Midbrain (tissue), 1 donor: ENCODE results near the gene CLTRN.
"Not testable (repeated sequence)": the region's sequence is repeated elsewhere in the genome, so short reads cannot be mapped to it uniquely, and the experiment has no call there.

Experiments used
- DNase-seq: peaks from one replicate; lab custom pipeline; 2025; lab: John Stamatoyannopoulos, UW

Gene CLTRN, protein sequence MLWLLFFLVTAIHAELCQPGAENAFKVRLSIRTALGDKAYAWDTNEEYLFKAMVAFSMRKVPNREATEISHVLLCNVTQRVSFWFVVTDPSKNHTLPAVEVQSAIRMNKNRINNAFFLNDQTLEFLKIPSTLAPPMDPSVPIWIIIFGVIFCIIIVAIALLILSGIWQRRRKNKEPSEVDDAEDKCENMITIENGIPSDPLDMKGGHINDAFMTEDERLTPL

DNA sequence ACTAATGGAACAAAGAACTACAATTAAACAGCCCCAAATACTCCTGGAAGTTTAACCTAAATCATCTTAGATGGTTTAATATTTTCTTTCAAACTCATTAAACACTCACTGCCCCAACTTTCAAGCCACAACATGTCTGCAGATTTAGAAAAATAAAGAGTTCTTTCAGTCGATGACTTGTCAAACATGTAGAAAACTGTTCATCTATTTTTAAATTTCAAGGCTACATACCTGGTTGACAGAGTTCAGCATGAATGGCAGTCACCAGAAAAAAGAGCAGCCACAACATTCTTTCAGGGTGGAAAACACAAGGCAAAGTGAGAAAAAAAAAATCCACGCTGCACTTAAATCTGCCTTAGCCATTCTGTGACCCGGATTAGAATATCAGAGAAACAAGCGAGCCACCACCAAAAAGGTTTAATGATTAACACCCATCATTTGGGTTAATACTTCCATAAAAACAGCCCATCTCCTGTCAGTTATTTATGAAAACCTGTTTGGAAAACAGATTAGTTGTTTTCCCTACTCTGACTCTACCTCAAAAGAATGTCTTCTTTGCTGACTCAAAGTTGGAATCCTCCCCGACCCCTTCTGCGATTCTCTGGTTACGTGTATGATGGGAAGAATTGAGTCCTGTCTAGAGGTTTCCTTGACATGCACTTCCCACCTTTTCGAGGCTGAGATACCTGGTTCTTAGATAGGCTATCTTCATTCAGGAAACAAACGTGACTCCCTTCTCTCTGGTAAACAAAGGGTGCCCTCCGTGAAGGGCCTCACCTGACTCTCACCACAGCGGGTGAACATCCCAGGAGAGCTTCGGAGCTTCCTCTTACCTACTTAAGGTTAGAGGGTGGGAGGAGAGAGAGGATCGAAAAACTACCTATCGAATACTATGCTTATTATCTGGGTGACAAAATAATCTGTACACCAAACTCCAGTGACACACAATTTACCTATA, at the start of gene CLTRN:
Gene CLTRN, minus strand, starts transcription at position 319 of the 958 bp plus-strand sequence. Its CDS starts 30 bp downstream, at position 289.
- no peak for DNase-seq

DNA sequence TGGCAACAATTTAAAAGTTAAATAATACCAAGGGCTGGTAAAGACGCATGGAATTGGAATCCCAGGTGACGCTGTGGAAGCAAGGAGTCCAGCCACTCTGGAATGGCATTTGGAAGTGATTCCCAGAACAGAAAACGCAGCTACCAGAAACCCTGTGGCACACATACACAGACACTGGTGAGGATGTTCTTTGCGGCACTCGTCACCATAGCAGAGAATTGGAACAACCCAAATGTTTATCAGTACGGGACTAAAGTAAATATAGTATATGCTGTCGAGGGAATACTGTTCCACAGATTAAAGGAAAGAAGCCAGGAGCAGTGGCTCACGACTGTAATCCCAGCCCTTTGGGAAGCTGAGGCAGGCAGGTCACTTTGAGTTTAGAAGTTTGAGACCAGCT, 39.7 kb upstream of the CLTRN start:
- DNase-seq = not testable (repeated sequence)

DNA sequence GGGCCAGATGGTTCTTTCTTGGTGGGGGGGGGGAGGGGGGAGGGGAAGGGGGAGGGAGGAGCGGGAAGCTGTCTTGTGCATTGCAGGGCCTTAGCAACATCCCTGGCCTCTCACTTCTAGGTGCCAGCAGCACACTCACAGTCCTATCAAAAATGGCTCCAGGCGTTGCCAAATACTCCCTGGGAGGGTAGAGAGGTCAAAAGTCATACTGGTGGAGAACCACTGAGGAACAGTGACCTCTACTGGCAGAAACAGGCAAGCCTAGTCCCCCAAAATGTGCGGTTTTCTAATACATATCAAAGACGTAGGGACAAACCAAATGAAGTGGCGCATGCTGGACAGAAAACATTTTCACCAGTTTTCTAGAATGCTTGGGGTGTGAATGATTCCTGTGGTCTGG, 39.2 kb upstream of the CLTRN start:
- not testable (repeated sequence) for DNase-seq

DNA sequence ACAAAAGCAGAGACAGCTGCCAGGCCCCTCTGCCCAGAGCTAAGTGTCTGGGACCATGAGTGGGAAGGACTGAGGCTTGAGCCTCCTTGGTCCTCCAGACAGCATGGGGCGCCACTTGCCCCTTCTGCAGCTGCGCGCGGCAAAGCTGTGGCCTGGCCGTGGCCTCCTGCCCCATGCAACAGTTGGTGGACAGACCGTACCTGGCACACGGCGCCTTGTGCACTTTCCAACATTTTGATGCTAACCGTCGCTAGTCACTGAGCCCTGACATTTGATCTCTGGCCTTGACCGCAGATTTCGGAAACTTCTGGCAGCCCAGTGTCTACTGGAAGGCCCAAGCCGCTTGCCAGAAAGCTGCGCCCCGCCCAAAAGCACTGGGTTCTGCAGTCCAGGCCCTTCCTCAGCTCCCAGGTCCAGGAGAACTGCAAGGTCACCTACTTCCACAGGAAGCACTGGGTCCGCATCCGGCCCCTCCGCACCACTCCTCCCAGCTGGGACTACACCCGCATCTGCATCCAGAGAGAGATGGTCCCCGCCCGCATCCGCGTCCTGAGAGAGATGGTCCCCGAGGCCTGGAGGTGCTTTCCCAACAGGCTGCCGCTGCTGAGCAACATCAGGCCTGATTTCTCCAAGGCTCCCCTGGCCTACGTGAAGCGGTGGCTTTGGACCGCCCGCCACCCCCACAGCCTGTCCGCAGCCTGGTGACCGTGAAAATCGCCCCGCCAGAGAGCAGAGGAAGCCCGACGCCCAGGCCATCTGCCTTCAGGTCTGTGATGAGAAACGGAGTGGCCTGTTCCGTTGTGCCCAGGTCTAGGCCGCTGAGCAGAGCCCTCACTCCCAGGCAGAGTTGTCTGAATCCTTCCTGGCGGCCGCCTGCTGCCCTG, 38.1 kb upstream of the CLTRN start:
- DNase-seq = no peak

DNA sequence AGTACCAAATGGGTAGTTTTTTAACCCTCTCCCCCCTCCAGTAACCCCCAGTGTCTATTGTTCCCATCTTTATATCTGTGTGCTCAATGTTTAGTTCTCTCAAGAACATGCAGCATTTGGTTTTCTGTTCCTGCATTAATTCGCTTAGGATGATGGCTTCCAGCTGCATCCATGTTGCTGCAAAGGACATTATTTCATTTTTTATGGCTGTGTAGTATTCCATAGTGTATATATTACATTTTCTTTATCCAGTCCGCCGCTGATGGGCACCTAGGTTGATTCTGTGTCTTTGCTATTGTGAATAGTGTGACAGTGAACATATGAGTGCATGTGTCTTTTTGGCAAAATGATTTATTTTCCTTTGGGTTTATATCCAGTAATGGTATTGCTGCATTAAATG, 31.9 kb upstream of the CLTRN start:
- no peak for DNase-seq

DNA sequence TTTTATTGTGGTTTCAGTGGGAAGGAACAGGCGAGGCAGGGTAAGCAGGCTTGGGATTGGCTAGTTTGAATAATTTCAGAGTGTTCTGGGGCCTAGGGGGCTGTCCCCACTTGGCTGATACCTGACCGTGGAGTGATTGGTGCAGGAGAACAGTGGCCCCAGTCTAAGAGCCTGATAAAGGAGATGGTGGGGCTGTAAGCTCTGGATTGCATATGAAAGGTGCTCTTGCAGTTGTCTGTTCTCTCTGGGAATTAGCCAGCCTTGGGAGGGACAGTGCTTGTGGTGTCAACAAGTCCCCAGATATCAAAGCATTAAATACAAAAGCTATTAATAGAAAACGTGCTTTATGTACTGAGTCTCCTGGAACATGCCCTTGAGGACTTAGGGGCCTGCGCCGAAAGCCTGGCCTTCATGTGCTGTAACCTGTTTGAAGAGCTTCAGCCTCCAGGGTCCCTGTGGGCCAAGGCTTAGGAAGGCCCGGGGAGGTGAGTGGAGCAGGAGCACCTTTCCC, 30.4 kb upstream of the CLTRN start:
- DNase-seq = no peak

DNA sequence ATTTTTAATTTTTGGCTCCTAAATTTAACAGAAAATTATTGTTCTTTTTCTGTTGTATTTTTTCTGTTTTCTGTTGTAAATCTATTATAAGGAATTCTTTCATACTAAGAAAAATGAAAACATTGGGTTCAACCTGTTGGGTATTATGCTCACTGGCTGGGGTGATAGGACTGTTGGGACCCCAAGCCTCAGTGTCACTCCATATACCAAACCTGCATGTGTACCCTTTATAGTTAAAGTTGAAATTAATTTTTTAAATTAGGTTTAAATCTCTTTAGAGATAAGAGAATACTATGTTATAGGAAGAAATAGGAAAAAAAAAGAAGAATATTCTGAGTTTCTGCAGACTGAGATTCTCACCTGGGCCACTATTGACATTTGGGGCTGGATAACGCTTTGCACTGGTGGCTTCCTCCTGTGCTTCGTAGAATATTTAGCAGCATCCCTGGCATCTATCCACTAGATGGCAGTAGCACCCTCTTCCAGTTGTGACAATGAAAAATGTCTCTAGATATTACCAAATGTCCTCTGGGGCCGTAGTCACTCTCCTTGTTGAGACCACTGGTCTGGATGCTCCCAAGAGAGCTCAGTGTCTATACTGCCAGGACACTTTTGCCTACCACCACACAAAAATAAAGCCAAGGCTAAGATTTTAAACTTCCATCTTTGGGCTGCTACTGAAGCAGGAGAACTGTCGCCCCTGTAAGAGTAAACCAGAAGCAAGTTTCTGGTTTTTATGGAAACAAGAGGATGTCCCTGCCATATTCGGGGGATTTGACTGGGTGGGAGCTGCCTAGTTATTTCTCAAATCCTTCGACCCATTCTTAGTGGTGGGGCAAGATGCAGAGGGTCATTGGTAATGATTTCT, 22.4 kb upstream of the CLTRN start:
- DNase-seq = peak; percentile 67

DNA sequence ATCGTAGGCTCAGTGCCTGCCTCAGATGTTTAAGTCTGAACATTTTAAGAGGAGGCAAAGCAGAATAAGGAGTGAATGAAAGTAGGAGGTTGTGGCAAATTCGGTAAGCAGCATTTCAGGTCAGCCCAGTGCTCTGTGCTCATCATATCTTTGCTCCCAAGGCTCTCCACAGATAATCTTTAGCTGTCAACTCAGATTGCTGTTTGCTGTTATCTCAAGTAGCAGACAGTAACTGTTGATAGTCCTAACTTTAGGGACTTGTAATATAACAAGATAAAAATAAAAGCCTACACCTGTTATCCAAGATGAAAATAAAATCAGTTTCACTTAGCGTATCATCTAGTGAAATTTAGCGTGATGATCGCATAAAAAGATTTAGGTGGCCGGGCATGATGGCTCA, 18.6 kb upstream of the CLTRN start:
- no peak for DNase-seq

DNA sequence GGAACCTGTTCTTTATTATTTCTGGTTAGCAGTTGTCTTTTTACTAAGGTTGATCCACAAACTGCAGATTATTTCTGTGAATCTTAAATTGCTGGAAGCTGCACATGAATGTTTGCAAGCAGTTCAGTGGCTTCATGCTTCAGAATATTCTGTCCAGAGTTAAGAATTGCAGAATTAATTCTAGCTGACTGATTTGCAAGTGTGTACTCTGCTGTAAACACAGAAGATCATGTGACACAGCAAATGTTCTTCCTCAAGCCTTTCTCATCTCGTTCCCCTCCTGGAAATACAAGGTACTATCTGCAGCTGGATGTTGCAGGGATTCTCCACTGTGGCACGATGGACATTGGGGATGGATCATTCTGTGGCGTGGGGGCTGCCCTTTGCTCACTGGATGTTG, 16.8 kb upstream of the CLTRN start:
- DNase-seq = no peak

DNA sequence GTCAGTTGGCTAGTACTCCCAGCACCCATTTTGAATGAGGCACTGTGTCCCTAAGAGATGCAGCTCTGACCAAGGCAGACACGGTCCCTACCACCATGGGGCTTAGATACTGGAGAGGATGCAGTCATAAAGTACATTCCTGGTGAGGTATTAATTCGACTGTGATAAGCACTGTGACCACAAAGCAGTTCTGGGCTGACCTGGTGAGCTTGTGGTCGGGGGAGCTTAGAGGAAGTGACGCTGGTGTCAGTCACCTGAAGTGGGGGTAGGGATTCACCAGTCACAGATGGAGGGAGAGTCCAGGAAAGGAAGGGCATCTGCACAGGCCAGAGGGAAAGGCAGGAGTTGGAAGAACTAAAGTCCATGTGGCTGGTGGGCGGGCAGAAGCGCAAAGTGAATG, 15.8 kb upstream of the CLTRN start:
- no peak for DNase-seq

DNA sequence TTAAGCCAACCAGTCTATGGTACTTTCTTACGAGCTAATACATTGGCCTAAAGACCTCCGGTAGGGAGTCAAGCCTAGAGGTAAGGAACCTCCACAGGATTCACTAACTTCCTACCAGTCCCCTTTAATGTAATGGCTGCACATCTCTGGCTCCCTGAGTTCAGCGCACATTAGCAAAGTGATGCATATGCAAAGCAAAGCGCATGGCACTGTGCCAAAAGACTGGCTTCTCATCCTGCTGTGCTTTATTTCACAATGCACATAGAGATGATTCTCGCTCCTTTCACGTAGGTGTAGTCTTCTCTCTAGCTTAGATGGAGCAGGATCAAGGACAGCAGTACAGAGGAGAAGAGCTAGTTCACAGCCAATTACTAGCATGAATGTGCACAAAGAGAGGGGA, 14.6 kb upstream of the CLTRN start:
- no peak for DNase-seq

DNA sequence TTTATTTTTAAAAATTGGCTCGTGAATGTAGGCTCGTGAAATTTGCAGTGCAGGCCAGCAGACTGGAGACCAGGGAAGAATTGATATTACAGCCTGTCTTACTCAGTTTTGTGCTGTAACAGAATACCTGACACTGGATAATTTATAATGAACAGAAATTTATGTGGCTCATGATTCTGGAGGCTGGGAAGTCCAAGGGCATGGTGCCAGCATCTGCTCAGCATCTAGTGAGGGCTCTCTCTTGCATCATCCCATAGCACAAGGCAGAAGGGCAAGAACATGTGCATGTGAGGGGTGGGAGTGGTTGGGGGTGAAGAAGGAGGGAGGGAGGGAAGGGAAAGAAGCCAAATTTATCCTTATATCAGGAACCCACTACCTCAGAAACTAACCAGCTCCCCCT, 13.7 kb upstream of the CLTRN start:
- no peak for DNase-seq

DNA sequence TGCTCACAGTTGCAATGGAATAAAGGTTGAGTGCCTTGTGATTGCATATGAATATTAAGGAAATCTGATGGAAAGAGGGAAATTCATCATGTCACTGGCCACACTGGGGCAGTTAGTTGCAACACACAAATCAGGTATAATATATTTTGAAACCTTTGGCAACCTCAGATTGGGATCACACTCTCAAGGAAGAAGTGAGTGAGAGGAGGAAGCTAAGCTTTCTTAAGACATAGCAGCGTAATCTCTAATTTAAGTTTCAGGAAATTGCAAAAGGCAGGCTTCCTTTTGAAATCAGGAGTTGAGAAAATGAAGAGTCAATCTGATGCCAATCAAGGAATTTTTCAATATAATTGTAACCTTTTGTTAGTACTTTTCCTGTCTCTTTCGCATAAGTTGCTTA, 12.3 kb upstream of the CLTRN start:
- no peak for DNase-seq

DNA sequence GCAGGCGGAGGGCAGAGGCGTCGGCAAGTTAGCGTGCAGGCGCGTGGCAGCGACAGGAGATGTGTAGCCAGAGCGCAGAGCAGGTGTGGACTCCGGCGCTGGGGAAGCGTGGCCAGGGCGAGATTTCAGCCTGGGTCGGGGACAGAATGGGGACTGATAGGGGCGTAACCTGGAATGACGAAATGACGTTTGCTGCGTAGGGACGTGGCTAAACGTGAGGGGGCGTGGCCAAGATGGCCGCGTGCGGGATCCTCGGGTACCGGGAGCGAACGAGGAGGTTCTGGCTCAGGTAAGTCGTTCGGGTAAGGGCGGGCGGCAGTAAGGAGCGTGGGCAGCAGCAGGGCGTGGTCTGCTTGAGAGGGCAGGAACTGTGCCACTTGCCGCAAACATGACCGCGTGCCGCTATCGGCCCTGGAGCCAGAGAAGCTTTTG, 10.9 kb upstream of the CLTRN start:
- DNase-seq = peak; percentile 96

DNA sequence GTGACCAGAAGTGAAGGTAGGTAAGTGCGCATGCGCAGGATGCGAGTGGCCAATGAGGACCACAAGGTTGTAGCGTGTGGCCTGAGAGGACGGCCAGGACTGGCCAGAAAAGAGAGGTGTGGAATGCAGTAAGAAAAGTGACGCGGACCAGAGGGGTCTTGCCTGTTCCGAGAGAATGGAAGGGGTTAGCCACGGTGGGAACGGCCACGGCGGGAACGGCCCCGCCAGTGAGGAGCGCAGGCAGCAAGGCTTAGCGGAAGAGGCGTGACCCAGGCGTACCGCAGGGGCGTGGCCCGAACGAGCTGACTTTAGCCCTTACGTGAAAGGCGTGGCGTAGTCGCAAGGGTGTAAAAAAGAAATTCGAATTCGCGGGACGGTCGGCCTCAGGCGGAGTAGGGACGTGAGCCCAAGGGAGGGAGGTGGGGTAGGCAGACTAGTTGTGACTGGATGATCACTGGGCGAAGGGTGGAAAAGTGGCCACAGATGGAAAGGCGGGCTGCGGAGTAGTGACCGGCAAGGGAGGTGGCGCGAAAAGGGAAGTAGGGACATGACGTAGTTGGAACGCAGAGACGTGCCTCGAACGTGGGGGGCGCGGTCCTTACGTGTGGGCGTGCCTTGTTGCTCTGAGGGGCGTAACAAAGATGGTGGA, 10.4 kb upstream of the CLTRN start:
- peak; percentile 96 for DNase-seq

DNA sequence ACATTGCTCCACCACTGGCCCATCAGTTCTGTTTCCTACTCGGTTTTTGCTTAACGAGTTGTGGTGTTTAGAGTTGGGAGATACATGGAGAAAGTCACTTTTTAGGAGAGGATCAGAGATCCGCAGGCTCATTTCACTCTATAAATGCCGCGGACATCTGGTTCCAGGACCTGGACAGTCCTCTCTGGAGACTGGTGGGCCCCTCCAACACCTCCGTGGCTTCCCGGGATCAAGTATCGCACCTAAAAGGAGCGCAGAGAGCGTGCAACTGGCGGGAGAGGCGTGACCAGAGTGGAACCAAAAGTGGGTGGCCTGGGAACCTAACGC, 9.9 kb upstream of the CLTRN start:
- no peak for DNase-seq

DNA sequence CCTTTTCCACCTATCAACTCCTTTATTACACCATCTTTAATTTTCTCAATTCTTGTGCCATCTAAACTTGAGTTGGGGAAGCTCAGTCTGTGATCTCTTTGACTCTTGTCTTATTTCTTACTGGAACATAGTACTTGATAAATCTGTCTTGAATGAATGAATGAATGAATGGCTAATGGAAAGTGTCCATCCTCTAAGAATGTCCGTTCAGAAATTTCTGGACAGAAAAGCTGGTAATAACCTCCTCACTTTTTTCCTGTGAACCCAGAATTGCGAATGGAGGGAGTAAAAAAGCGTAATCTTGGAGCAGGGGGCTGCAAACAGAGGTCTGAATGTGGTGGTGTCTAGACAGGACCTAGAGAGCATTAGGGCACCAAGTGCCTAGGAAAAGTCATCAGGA, 9.4 kb upstream of the CLTRN start:
- DNase-seq = no peak

DNA sequence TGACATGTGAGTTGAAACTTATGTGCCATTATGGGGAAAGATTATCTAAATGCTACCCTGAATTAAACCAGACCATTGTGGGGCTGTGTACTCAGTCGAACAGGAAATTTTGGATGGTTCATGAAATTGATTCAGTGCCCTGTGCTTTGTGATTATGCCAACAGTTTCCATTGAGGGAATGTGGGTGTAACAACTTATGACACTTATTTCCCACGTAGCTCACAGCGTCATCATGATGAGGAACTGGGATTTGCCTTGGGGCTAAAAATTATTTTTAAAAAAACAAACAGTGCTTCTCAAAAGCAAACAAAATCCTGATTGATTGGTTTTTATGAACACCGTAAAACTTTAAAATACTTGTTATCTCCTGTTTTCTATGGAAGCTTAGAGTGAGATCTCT, 8.3 kb upstream of the CLTRN start:
- no peak for DNase-seq

DNA sequence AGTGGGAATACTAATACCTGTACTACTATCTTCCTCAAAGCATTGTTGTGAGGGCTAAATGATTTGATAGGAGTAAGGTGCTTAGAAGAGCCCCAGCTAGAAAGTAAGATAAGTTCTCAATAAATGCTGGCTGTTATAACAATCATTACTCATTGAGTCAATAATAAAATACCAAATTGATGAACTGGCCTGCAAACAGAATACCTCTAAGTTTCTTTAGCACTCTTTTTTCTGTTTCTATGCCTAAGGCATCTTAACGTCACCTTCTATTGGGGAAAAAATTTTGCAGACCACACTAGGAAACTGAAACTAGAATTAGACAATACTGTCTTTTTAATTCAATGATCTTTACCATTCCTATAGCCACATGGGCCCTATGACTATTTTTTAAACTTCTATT, 1.2 kb downstream of the CLTRN start:
- no peak for DNase-seq

DNA sequence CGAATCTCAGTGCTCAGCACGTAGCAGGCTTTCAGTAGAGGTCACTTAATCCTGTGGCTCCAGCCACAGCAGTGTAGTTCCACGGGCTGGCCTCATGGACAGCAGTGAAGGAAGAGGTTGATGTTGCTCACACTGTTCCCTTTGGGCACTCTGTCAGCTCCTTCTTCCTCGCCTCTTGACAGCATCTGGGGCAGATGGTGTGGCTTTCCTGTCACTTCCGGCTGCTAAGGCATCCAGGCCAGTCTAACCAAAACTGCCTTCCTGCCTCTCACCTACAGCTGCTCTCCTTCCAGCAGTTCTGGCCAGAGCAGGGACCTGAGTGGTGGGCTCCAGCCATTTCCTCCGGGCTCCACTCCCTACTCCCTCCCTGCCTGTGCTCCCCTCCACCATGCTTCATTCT, 9.8 kb downstream of the CLTRN start:
- DNase-seq = not testable (repeated sequence)

DNA sequence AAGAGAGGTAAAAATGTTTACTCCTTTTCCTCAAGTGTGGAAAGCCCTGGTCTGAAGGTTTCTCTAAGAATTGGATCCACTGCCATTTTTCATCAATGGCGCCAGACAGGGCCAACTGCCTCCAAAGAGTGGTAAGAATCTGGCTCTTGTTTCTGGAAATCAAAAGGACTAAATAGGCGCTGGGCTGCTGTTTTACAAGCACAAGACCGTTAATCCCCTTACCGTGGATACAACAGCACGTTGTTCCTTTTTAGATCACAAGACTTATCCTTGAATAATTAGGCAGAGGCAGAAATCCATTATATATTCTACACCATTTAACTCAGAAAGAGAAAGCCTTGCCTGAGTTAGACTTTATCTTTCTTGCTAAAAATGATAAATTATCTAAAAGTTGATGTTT, 10.6 kb downstream of the CLTRN start:
- DNase-seq = no peak
